ENCODE results near the gene CPNE5. TPM values are rescaled to one million over a fixed set of nuclear protein-coding genes. Genes with fewer than 3 reads are reported as not detected.

CPNE5 gene
- total RNA-seq, 3 donors from 2014 or later (not counting 1 experiment from before 2014, with no cell fraction given) = 1.2 to 8.5 (median 2.0) TPM

- Mint-ChIP-seq H3K9me3 (no peaks in the 10 kb centered on the region), H3K27me3 (ENCODE audit: low read depth in 2 of 2) (peaks cover 0 to 8% of the 10 kb centered on the region in 2 donors), H3K4me1 (peaks cover 8 to 16% of the 10 kb centered on the region in 2 donors), H3K4me3 (no peak overlapping the region), H3K27ac (no peak overlapping the region), H3K36me3 (no peaks in the 10 kb centered on the region)
- intact Hi-C loops (cut with micrococcal nuclease) = no loop called here
- Histone ChIP-seq H3K4me1 (ENCODE audit: control insufficient read depth, insufficient read depth, low read length) (peaks cover 11% of the 10 kb centered on the region), H3K4me3 (ENCODE audit: low read length) (no peak overlapping the region), H3K27me3 (ENCODE audit: control insufficient read depth, insufficient read depth, low read length) (no peaks in the 10 kb centered on the region), H3K36me3 (ENCODE audit: control insufficient read depth, insufficient read depth, low read length) (no peaks in the 10 kb centered on the region), H3K27ac (ENCODE audit: low read length) (no peak overlapping the region), H3K9me3 (ENCODE audit: control insufficient read depth, insufficient read depth, low read length) (no peaks in the 10 kb centered on the region)
- 89% methylated on average over 8 of the region's 8 CpGs for WGBS (ENCODE audit: insufficient coverage)
- no peak for TF ChIP-seq CTCF (IDR thresholded peaks at IDR 0.05)
- ATAC-seq = no peak
- DNase-seq = no peak
Observed at GRCh38 chr6:36825994-36826393, 13.2 kb downstream of the CPNE5 start.

- H3K4me1 Mint-ChIP-seq = peaks cover 8 to 20% of the 10 kb centered on the region in 2 donors
- H3K36me3 ChIP-seq (ENCODE audit: control insufficient read depth, insufficient read depth, low read length) = no peaks in the 10 kb centered on the region
- H3K4me1 ChIP-seq (ENCODE audit: control insufficient read depth, insufficient read depth, low read length) = peaks cover 11% of the 10 kb centered on the region
- ATAC-seq (no peak), DNase-seq (no peak)
- no peak overlapping the region for H3K4me3 Mint-ChIP-seq
- H3K27ac ChIP-seq (ENCODE audit: low read length) = no peak overlapping the region
- no peak overlapping the region for H3K4me3 ChIP-seq (ENCODE audit: low read length)
- WGBS (ENCODE audit: insufficient coverage) = 85% methylated on average over 4 of the region's 6 CpGs
- H3K9me3 Mint-ChIP-seq = no peaks in the 10 kb centered on the region
- peaks cover 0 to 5% of the 10 kb centered on the region in 2 donors for H3K27me3 Mint-ChIP-seq (ENCODE audit: low read depth in 2 of 2)
- intact Hi-C loops (cut with micrococcal nuclease) = no loop called here
- no peak overlapping the region for H3K27ac Mint-ChIP-seq
- H3K9me3 ChIP-seq (ENCODE audit: control insufficient read depth, insufficient read depth, low read length) = no peaks in the 10 kb centered on the region
- no peaks in the 10 kb centered on the region for H3K27me3 ChIP-seq (ENCODE audit: control insufficient read depth, insufficient read depth, low read length)
- no peak for TF ChIP-seq CTCF (IDR thresholded peaks at IDR 0.05)
- H3K36me3 Mint-ChIP-seq = no peaks in the 10 kb centered on the region
Observed at GRCh38 chr6:36825452-36825851, 13.8 kb downstream of the CPNE5 start.

- 95% methylated on average over 7 of the region's 7 CpGs for WGBS (ENCODE audit: insufficient coverage)
- Mint-ChIP-seq H3K9me3 (no peaks in the 10 kb centered on the region), H3K4me3 (no peak overlapping the region), H3K27me3 (ENCODE audit: low read depth in 2 of 2) (peaks cover 0 to 5% of the 10 kb centered on the region in 2 donors), H3K27ac (no peak overlapping the region), H3K4me1 (peaks cover 8 to 20% of the 10 kb centered on the region in 2 donors), H3K36me3 (no peaks in the 10 kb centered on the region)
- Histone ChIP-seq H3K9me3 (ENCODE audit: control insufficient read depth, insufficient read depth, low read length) (no peaks in the 10 kb centered on the region), H3K4me1 (ENCODE audit: control insufficient read depth, insufficient read depth, low read length) (peaks cover 11% of the 10 kb centered on the region), H3K27ac (ENCODE audit: low read length) (no peak overlapping the region), H3K4me3 (ENCODE audit: low read length) (no peak overlapping the region), H3K36me3 (ENCODE audit: control insufficient read depth, insufficient read depth, low read length) (no peaks in the 10 kb centered on the region), H3K27me3 (ENCODE audit: control insufficient read depth, insufficient read depth, low read length) (no peaks in the 10 kb centered on the region)
- ATAC-seq (no peak), DNase-seq (no peak)
- intact Hi-C loops (cut with micrococcal nuclease) = no loop called here
- no peak for TF ChIP-seq CTCF (IDR thresholded peaks at IDR 0.05)
Observed at GRCh38 chr6:36824253-36824652, 15.0 kb downstream of the CPNE5 start.

- Mint-ChIP-seq H3K9me3 (no peaks in the 10 kb centered on the region), H3K36me3 (no peaks in the 10 kb centered on the region), H3K4me3 (no peak overlapping the region), H3K27me3 (ENCODE audit: low read depth in 2 of 2) (peaks cover 0 to 3% of the 10 kb centered on the region in 2 donors), H3K27ac (no peak overlapping the region), H3K4me1 (peaks cover 8 to 20% of the 10 kb centered on the region in 2 donors)
- intact Hi-C loops (cut with micrococcal nuclease) = no loop called here
- H3K27me3 ChIP-seq (ENCODE audit: control insufficient read depth, insufficient read depth, low read length) = no peaks in the 10 kb centered on the region
- no peak overlapping the region for H3K4me3 ChIP-seq (ENCODE audit: low read length)
- H3K36me3 ChIP-seq (ENCODE audit: control insufficient read depth, insufficient read depth, low read length) = no peaks in the 10 kb centered on the region
- peaks cover 11% of the 10 kb centered on the region for H3K4me1 ChIP-seq (ENCODE audit: control insufficient read depth, insufficient read depth, low read length)
- DNase-seq = no peak
- no peak overlapping the region for H3K27ac ChIP-seq (ENCODE audit: low read length)
- no peaks in the 10 kb centered on the region for H3K9me3 ChIP-seq (ENCODE audit: control insufficient read depth, insufficient read depth, low read length)
- 95% methylated on average over 12 of the region's 12 CpGs for WGBS (ENCODE audit: insufficient coverage)
- no peak for TF ChIP-seq CTCF (IDR thresholded peaks at IDR 0.05)
- ATAC-seq = no peak
Observed at GRCh38 chr6:36823421-36824096, 15.7 kb downstream of the CPNE5 start.

All from natural killer cell (primary cell).